Measurements from ENCODE around the gene PAM. TPM values are rescaled to one million over a fixed set of nuclear protein-coding genes. Genes with fewer than 3 reads are reported as not detected.
A peak's percentile ranks its signal among the peaks of the same experiment; 100 is the strongest.

PAM gene
- total RNA-seq, 2 donors from 2014 or later, result 32.9 to 38.2 TPM

GRCh38 chr5:102888483-102888882 is 133.4 kb downstream of the PAM start:
- no peaks in the 10 kb centered on the region for H3K36me3 Mint-ChIP-seq (ENCODE audit: low read depth)

DNA sequence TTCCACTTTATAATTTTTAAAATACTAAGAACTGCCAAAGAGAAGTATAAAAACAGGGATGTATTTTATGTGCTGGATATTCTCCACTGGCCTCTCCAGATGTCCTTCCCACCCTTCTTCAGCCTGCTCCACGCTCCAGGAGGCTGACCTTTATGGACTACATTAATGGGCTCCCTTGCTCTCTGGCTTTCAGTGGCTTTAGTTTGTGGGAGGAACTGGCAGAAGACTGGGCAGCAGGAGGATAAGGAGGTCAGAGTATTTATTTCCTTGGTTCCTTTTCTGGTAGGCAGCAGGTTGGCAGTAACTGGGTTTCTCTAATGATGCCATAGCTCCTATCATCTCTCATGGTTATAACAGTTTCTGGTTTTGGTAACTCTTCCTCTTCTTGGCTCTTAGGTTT is 133.9 kb downstream of the PAM start:
- no peak for TF ChIP-seq CTCF (conservative IDR thresholded peaks at IDR 0.05)
- H3K27ac ChIP-seq (ENCODE audit: low read depth, low read length), result no peak overlapping the region
- no peak overlapping the region for H3K27ac Mint-ChIP-seq

More at GRCh38 chr5:102888483-102888882, 133.4 kb downstream of the PAM start:
- Histone ChIP-seq H3K4me1 (ENCODE audit: control insufficient read depth, insufficient read depth, low read length) (no peaks in the 10 kb centered on the region), H3K27ac (ENCODE audit: low read depth, low read length) (no peak overlapping the region), H3K27me3 (ENCODE audit: control insufficient read depth, insufficient read depth, low read length, poor library complexity, severe bottlenecking) (no peaks in the 10 kb centered on the region), H3K9me3 (ENCODE audit: control insufficient read depth, low read length) (no peaks in the 10 kb centered on the region), H3K36me3 (ENCODE audit: control insufficient read depth, insufficient read depth, low read length) (no peaks in the 10 kb centered on the region), H3K4me3 (ENCODE audit: low read length) (no peak overlapping the region), H3K9ac (ENCODE audit: extremely low read depth, low read length, poor library complexity, severe bottlenecking) (no peak overlapping the region)
- Mint-ChIP-seq H3K9me3 (no peaks in the 10 kb centered on the region), H3K27ac (peak overlapping the region; percentile 30), H3K4me3 (no peak overlapping the region), H3K4me1 (no peaks in the 10 kb centered on the region), H3K27me3 (ENCODE audit: insufficient read depth) (no peaks in the 10 kb centered on the region)
- DNase-seq, result no peak
- TF ChIP-seq CTCF (conservative IDR thresholded peaks at IDR 0.05), result no peak

GRCh38 chr5:102890133-102890532 is 135.0 kb downstream of the PAM start:
- Histone ChIP-seq H3K4me1 (ENCODE audit: control insufficient read depth, insufficient read depth, low read length) (no peaks in the 10 kb centered on the region), H3K9ac (ENCODE audit: extremely low read depth, low read length, poor library complexity, severe bottlenecking) (no peak overlapping the region), H3K4me3 (ENCODE audit: low read length) (no peak overlapping the region), H3K27ac (ENCODE audit: low read depth, low read length) (no peak overlapping the region), H3K27me3 (ENCODE audit: control insufficient read depth, insufficient read depth, low read length, poor library complexity, severe bottlenecking) (no peaks in the 10 kb centered on the region), H3K36me3 (ENCODE audit: control insufficient read depth, insufficient read depth, low read length) (no peaks in the 10 kb centered on the region), H3K9me3 (ENCODE audit: control insufficient read depth, low read length) (no peaks in the 10 kb centered on the region)
- Mint-ChIP-seq H3K27me3 (ENCODE audit: insufficient read depth) (no peaks in the 10 kb centered on the region), H3K4me1 (no peaks in the 10 kb centered on the region), H3K4me3 (no peak overlapping the region), H3K27ac (no peak overlapping the region), H3K36me3 (ENCODE audit: low read depth) (no peaks in the 10 kb centered on the region), H3K9me3 (no peaks in the 10 kb centered on the region)
- WGBS, 2 experiments (ENCODE audit: insufficient coverage in 1 of 2, insufficient read length in 1 of 2), result 98 to 100% methylated on average over 2 to 3 of the region's 3 CpGs
- TF ChIP-seq CTCF (conservative IDR thresholded peaks at IDR 0.05), result no peak
- DNase-seq, result no peak

More for the DNA sequence above, 133.9 kb downstream of the PAM start:
- Histone ChIP-seq H3K4me3 (ENCODE audit: low read length) (no peak overlapping the region), H3K9ac (ENCODE audit: extremely low read depth, low read length, poor library complexity, severe bottlenecking) (no peak overlapping the region), H3K4me1 (ENCODE audit: control insufficient read depth, insufficient read depth, low read length) (no peaks in the 10 kb centered on the region), H3K9me3 (ENCODE audit: control insufficient read depth, low read length) (no peaks in the 10 kb centered on the region), H3K27me3 (ENCODE audit: control insufficient read depth, insufficient read depth, low read length, poor library complexity, severe bottlenecking) (no peaks in the 10 kb centered on the region), H3K36me3 (ENCODE audit: control insufficient read depth, insufficient read depth, low read length) (no peaks in the 10 kb centered on the region)
- DNase-seq, result no peak
- H3K27me3 Mint-ChIP-seq (ENCODE audit: insufficient read depth), result no peaks in the 10 kb centered on the region
- H3K9me3 Mint-ChIP-seq, result no peaks in the 10 kb centered on the region
- H3K4me1 Mint-ChIP-seq, result no peaks in the 10 kb centered on the region
- H3K4me3 Mint-ChIP-seq, result no peak overlapping the region
- 88% methylated on average over 1 of the region's 1 CpG; no CpG with 5 or more reads in 1 of the 2 experiments for WGBS, 2 experiments (ENCODE audit: insufficient coverage in 1 of 2, insufficient read length in 1 of 2)
- H3K36me3 Mint-ChIP-seq (ENCODE audit: low read depth), result no peaks in the 10 kb centered on the region
